ENCODE results near the gene FLNC.

DNA sequence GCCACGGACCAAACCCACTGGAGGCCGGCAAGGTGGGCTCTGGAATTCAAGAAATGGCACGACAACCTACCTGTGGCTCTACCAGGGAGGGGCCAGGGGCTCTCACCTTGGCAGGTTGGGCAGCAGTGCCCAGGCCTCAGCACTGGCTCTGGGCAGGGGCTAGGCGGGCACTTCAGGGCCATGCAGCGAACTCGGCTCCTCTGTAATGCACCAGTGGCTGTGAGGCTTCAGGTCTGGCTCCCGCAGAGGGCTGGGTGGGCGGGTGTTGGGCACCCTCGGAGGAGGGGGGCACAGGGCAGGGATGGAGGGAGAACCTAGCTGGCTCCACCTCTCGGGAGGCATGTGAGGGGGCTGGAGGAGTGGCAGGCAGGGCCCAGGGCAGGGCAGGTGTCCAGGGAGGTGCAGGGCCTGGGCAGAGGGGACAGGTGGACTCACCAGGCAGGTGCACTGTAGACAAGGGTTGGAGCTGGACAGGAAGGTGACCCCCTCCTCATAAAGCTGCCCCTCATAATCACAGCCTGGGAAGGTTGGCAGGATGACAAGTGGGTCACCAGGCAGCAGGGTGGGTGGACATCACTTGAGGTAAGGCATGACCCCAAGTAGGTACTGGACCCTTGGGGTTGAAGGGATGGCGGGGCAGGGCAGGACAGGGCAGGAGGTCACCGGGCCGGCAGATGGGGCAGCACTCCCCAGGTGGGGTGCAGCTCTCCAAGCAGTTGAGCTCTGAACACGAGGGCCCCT is 73.6 kb downstream of the FLNC start:
- TF ChIP-seq, protein P1, sequence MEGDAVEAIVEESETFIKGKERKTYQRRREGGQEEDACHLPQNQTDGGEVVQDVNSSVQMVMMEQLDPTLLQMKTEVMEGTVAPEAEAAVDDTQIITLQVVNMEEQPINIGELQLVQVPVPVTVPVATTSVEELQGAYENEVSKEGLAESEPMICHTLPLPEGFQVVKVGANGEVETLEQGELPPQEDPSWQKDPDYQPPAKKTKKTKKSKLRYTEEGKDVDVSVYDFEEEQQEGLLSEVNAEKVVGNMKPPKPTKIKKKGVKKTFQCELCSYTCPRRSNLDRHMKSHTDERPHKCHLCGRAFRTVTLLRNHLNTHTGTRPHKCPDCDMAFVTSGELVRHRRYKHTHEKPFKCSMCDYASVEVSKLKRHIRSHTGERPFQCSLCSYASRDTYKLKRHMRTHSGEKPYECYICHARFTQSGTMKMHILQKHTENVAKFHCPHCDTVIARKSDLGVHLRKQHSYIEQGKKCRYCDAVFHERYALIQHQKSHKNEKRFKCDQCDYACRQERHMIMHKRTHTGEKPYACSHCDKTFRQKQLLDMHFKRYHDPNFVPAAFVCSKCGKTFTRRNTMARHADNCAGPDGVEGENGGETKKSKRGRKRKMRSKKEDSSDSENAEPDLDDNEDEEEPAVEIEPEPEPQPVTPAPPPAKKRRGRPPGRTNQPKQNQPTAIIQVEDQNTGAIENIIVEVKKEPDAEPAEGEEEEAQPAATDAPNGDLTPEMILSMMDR (IDR thresholded peaks at IDR 0.05; ENCODE audit: low read depth, low read length, poor library complexity, severe bottlenecking), result no peak
- no peak for TF ChIP-seq EZH2phosphoT487 (IDR thresholded peaks at IDR 0.05; ENCODE audit: borderline replicate concordance, low read length)

Measured in DOHH2 (cell line).